PFSK-1 (cell line): ENCODE results near the gene EIF3J.

Experiments
- POLR2AphosphoS5 ChIP-seq: IDR thresholded peaks from 2 replicates; pipeline ENCODE4 v1.6.1; 2012; ENCODE audit warnings: low read depth, mild to moderate bottlenecking, control low read depth, low read length, moderate library complexity
- REST ChIP-seq, 2 experiments: IDR thresholded peaks; 2 replicates each; pipeline versions ENCODE4 v1.6.1 to v1.8.0; 2011 to 2012; ENCODE audit warnings: low read depth in 2 of 2, low read length in 2 of 2, control low read depth in 1 of 2, inconsistent platforms in 1 of 2, mild to moderate bottlenecking in 1 of 2, moderate library complexity in 1 of 2; ENCODE audit not compliant: insufficient read depth in 1 of 2
- TAF1 ChIP-seq: IDR thresholded peaks from 2 replicates; pipeline ENCODE4 v1.6.1; 2012; ENCODE audit warnings: low read length, control low read depth, borderline replicate concordance; ENCODE audit not compliant: insufficient read depth

GRCh38 chr15:44550256-44550655 is 13.3 kb downstream of the EIF3J start:
- no peak for TF ChIP-seq POLR2AphosphoS5
- no peak for TF ChIP-seq TAF1
- no peak for TF ChIP-seq REST (IDR thresholded peaks at IDR 0.05; ENCODE audit: insufficient read depth in 1 of 2, low read depth in 2 of 2, low read length in 2 of 2)
